Astrocyte (in vitro differentiated cells and primary cell): ENCODE data around the gene CMYA5.

Experiments
- CTCF ChIP-seq: IDR thresholded peaks from 2 replicates; pipeline ENCODE4 v1.5.1; 2011; ENCODE audit warnings: low read depth, mild to moderate bottlenecking, inconsistent platforms, low read length, moderate library complexity; ENCODE audit not compliant: insufficient read depth
- EZH2 ChIP-seq: IDR thresholded peaks from 2 replicates; pipeline ENCODE4 v1.6.1; 2012; ENCODE audit warnings: mild to moderate bottlenecking, low read length, inconsistent platforms; ENCODE audit not compliant: insufficient read depth

GRCh38 chr5:79699763-79700400 lies 10.2 kb downstream of the CMYA5 start:
- TF ChIP-seq CTCF (no peak), EZH2 (no peak)
